ENCODE measurements around the gene ESR2.
"Not testable (repeated sequence)": the region's sequence is repeated elsewhere in the genome, so short reads cannot be mapped to it uniquely, and the experiment has no call there.

Gene ESR2

DNA sequence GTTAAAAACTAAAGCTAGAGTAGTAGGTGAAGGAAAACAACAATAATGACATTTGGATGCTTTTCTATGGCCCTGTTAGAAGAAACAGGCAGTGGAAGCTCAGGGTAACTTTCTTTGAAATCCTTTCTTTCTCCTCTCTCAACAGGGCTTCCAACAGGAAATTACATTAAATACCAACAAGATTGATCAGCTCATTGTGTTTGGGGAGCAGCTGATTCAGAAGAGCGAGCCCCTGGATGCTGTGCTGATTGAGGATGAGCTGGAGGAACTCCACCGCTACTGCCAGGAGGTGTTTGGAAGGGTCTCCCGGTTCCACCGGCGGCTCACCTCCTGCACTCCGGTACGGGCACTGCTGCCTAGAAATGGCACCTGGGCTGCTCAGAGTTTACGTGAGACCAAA is 81.5 kb downstream of the ESR2 start:
- H3K4me1 ChIP-seq (ENCODE audit: control insufficient read depth, insufficient read depth, low read length) = peaks cover 4% of the 10 kb centered on the region
- H3K27me3 ChIP-seq (ENCODE audit: control insufficient read depth in 1 of 2, insufficient read depth in 2 of 2, low read length in 2 of 2) = no peaks in the 10 kb centered on the region
- no peak overlapping the region for H3K4me3 ChIP-seq (ENCODE audit: low read length in 2 of 2)
- no peaks in the 10 kb centered on the region for H3K9me3 ChIP-seq (ENCODE audit: control insufficient read depth in 2 of 2, low read length in 2 of 2)
- H3K36me3 ChIP-seq (ENCODE audit: control insufficient read depth in 2 of 2, insufficient read depth in 2 of 2, low read length in 2 of 2) = peaks cover 0 to 11% of the 10 kb centered on the region in 2 donors
- no peak overlapping the region for H3K27ac ChIP-seq (ENCODE audit: low read length)
- H3K9ac ChIP-seq (ENCODE audit: low read length in 2 of 2) = no peak overlapping the region

GRCh38 chr14:64210912-64211311 is 83.3 kb downstream of the ESR2 start:
- H3K36me3 ChIP-seq (ENCODE audit: control insufficient read depth in 2 of 2, insufficient read depth in 2 of 2, low read length in 2 of 2) = not testable (repeated sequence)

GRCh38 chr14:64210216-64210615 is 84.0 kb downstream of the ESR2 start:
- Histone ChIP-seq H3K27me3 (ENCODE audit: control insufficient read depth in 1 of 2, insufficient read depth in 2 of 2, low read length in 2 of 2) (no peaks in the 10 kb centered on the region), H3K9ac (ENCODE audit: low read length in 2 of 2) (no peak overlapping the region), H3K4me1 (ENCODE audit: control insufficient read depth, insufficient read depth, low read length) (peaks cover 4% of the 10 kb centered on the region), H3K9me3 (ENCODE audit: control insufficient read depth in 2 of 2, low read length in 2 of 2) (no peaks in the 10 kb centered on the region), H3K27ac (ENCODE audit: low read length) (no peak overlapping the region), H3K4me3 (ENCODE audit: low read length in 2 of 2) (no peak overlapping the region), H3K36me3 (ENCODE audit: control insufficient read depth in 2 of 2, insufficient read depth in 2 of 2, low read length in 2 of 2) (peaks cover 0 to 3% of the 10 kb centered on the region in 2 donors)

More at GRCh38 chr14:64210912-64211311, 83.3 kb downstream of the ESR2 start:
- H3K9ac ChIP-seq (ENCODE audit: low read length in 2 of 2); H3K4me3 ChIP-seq (ENCODE audit: low read length in 2 of 2); H3K4me1 ChIP-seq (ENCODE audit: control insufficient read depth, insufficient read depth, low read length); H3K27ac ChIP-seq (ENCODE audit: low read length); H3K9me3 ChIP-seq (ENCODE audit: control insufficient read depth in 2 of 2, low read length in 2 of 2); H3K27me3 ChIP-seq (ENCODE audit: control insufficient read depth in 1 of 2, insufficient read depth in 2 of 2, low read length in 2 of 2): not testable (repeated sequence)

DNA sequence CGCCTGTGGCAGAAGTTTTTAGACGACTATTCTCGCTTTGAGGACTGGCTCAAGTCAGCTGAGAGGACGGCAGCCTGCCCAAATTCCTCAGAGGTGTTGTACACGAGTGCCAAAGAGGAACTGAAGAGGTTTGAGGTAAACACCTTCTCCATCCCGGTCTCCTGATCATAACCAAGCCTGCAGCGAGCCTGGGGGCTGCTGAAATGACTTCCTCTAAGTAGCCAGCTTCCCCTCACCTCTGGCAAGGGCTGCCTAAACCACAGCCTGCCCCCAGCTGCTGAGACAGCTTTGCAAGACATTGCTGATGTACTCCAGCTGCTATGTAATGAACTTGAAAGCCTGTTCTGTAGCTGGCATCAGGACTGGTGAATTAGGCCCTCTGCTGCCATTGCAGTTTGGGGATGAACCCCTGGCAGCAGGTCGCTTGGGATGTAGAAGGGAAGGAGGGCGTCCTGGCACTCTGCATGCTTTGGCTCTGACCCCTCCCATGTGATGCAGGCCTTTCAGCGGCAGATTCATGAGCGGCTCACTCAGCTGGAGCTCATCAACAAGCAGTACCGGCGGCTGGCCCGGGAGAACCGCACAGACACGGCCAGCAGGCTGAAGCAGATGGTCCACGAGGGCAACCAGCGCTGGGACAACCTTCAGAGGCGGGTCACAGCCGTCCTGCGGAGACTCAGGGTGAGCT is 84.6 kb downstream of the ESR2 start:
- Histone ChIP-seq H3K27ac (ENCODE audit: low read length) (no peak overlapping the region), H3K4me3 (ENCODE audit: low read length in 2 of 2) (peak overlapping the region in 1 of 2 donors; percentile 44), H3K36me3 (ENCODE audit: control insufficient read depth in 2 of 2, insufficient read depth in 2 of 2, low read length in 2 of 2) (peaks cover 0 to 3% of the 10 kb centered on the region in 2 donors)

GRCh38 chr14:64208981-64209380 is 85.2 kb downstream of the ESR2 start:
- H3K4me1 ChIP-seq (ENCODE audit: control insufficient read depth, insufficient read depth, low read length) = peaks cover 4% of the 10 kb centered on the region
- no peak overlapping the region for H3K9ac ChIP-seq (ENCODE audit: low read length in 2 of 2)
- H3K4me3 ChIP-seq (ENCODE audit: low read length in 2 of 2) = no peak overlapping the region
- peaks cover 0 to 3% of the 10 kb centered on the region in 2 donors for H3K36me3 ChIP-seq (ENCODE audit: control insufficient read depth in 2 of 2, insufficient read depth in 2 of 2, low read length in 2 of 2)
- H3K27me3 ChIP-seq (ENCODE audit: control insufficient read depth in 1 of 2, insufficient read depth in 2 of 2, low read length in 2 of 2) = no peaks in the 10 kb centered on the region
- no peaks in the 10 kb centered on the region for H3K9me3 ChIP-seq (ENCODE audit: control insufficient read depth in 2 of 2, low read length in 2 of 2)
- no peak overlapping the region for H3K27ac ChIP-seq (ENCODE audit: low read length)

More for the DNA sequence above, 84.6 kb downstream of the ESR2 start:
- H3K9ac ChIP-seq (ENCODE audit: low read length in 2 of 2) = no peak overlapping the region
- no peaks in the 10 kb centered on the region for H3K9me3 ChIP-seq (ENCODE audit: control insufficient read depth in 2 of 2, low read length in 2 of 2)
- H3K27me3 ChIP-seq (ENCODE audit: control insufficient read depth in 1 of 2, insufficient read depth in 2 of 2, low read length in 2 of 2) = no peaks in the 10 kb centered on the region
- peaks cover 4% of the 10 kb centered on the region for H3K4me1 ChIP-seq (ENCODE audit: control insufficient read depth, insufficient read depth, low read length)

DNA sequence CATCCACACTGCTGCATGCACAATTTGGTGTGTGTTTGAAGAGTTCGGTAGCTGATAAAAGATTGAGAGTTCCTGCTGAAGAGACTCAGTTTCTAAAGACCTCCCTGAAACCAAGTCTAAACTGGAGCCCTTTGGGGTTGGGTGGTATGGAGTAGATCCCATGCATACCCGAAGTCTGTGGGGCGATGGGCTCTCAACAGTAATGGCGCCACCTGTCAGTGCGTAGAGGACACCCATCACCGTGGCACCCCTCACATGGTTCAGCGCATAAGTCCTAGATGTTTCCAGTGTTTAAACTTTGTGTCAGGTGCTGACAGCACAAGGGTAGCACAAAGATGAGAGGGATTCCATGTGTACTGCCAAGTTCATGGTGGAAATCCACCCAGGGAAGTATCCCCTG is 85.9 kb downstream of the ESR2 start:
- H3K4me3 ChIP-seq (ENCODE audit: low read length in 2 of 2) = no peak overlapping the region
- no peak overlapping the region for H3K9ac ChIP-seq (ENCODE audit: low read length in 2 of 2)
- no peak overlapping the region for H3K27ac ChIP-seq (ENCODE audit: low read length)
- H3K36me3 ChIP-seq (ENCODE audit: control insufficient read depth in 2 of 2, insufficient read depth in 2 of 2, low read length in 2 of 2) = peaks cover 0 to 3% of the 10 kb centered on the region in 2 donors
- H3K27me3 ChIP-seq (ENCODE audit: control insufficient read depth in 1 of 2, insufficient read depth in 2 of 2, low read length in 2 of 2) = no peaks in the 10 kb centered on the region
- H3K4me1 ChIP-seq (ENCODE audit: control insufficient read depth, insufficient read depth, low read length) = peaks cover 4% of the 10 kb centered on the region
- H3K9me3 ChIP-seq (ENCODE audit: control insufficient read depth in 2 of 2, low read length in 2 of 2) = no peaks in the 10 kb centered on the region

DNA sequence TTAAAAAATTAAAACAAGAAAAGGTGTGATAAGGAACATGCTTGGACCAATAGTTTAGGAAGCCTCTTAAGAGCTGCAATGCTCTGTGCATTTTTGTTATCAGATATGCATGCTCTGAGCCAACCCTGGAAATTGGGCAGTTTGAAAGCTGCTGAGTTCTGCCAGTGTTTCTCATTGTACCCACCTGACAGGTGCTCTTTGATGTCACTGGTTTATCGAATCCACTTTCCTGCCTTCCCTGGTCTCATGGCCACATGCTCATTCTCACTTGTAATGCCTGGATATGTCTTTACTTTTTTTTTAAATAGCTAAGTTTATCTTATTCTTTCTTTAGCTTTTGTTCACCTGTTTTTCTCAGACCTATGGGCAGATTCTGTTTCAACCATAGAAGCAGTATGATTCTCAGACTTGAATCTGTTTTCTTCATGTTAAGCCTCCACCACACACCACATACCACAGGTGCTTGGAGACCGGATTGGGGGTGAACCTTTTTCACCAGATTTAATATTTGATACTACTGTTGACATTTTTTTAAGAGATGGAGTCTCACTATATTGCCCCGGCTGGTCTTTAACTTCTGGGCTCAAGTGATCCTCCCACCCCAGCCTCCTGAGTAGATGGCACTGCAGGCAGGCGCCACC is 90.7 kb downstream of the ESR2 start:
- no peak overlapping the region for H3K27ac ChIP-seq (ENCODE audit: low read length)
- no peak overlapping the region for H3K9ac ChIP-seq (ENCODE audit: low read length in 2 of 2)
- no peaks in the 10 kb centered on the region for H3K36me3 ChIP-seq (ENCODE audit: control insufficient read depth in 2 of 2, insufficient read depth in 2 of 2, low read length in 2 of 2)
- no peak overlapping the region for H3K4me3 ChIP-seq (ENCODE audit: low read length in 2 of 2)
- H3K4me1 ChIP-seq (ENCODE audit: control insufficient read depth, insufficient read depth, low read length) = no peaks in the 10 kb centered on the region
- no peaks in the 10 kb centered on the region for H3K27me3 ChIP-seq (ENCODE audit: control insufficient read depth in 1 of 2, insufficient read depth in 2 of 2, low read length in 2 of 2)
- no peaks in the 10 kb centered on the region for H3K9me3 ChIP-seq (ENCODE audit: control insufficient read depth in 2 of 2, low read length in 2 of 2)

GRCh38 chr14:64202716-64203115 is 91.5 kb downstream of the ESR2 start:
- H3K4me3 ChIP-seq (ENCODE audit: low read length in 2 of 2) = no peak overlapping the region
- no peaks in the 10 kb centered on the region for H3K4me1 ChIP-seq (ENCODE audit: control insufficient read depth, insufficient read depth, low read length)
- H3K27me3 ChIP-seq (ENCODE audit: control insufficient read depth in 1 of 2, insufficient read depth in 2 of 2, low read length in 2 of 2) = no peaks in the 10 kb centered on the region
- H3K9me3 ChIP-seq (ENCODE audit: control insufficient read depth in 2 of 2, low read length in 2 of 2) = no peaks in the 10 kb centered on the region
- no peak overlapping the region for H3K9ac ChIP-seq (ENCODE audit: low read length in 2 of 2)
- no peaks in the 10 kb centered on the region for H3K36me3 ChIP-seq (ENCODE audit: control insufficient read depth in 2 of 2, insufficient read depth in 2 of 2, low read length in 2 of 2)
- H3K27ac ChIP-seq (ENCODE audit: low read length) = no peak overlapping the region

DNA sequence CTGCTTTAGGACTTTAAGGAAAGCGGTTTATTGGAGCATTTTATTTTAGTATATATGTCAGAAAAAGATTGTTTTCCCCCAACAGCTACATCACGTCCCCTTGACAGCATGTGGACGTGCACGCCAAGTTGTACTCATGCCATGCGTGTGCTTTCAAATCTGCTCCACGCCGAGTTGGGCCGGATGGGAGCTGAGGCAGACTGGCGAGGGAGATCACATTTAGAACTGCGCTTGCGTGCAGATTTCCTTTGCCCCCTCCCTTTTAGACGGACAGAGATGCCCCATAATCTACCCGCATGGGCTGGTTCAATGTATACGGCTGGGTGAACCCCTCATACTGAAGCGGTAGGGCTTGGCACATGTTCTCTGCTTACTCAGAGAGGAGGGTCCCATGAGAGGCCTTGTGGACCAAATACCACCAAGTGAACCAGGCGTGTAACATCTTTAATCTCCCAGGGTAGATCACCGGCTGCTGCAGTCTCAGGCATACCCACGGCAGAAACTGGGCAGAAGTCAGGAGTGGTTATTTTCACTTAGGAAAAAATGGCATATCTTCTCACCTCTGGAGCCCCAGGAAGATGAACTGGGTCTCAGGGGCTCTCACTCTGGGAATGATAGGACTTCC is 92.1 kb downstream of the ESR2 start:
- Histone ChIP-seq H3K4me1 (ENCODE audit: control insufficient read depth, insufficient read depth, low read length) (peaks cover 3% of the 10 kb centered on the region), H3K27me3 (ENCODE audit: control insufficient read depth in 1 of 2, insufficient read depth in 2 of 2, low read length in 2 of 2) (no peaks in the 10 kb centered on the region), H3K4me3 (ENCODE audit: low read length in 2 of 2) (no peak overlapping the region), H3K36me3 (ENCODE audit: control insufficient read depth in 2 of 2, insufficient read depth in 2 of 2, low read length in 2 of 2) (no peaks in the 10 kb centered on the region), H3K9me3 (ENCODE audit: control insufficient read depth in 2 of 2, low read length in 2 of 2) (no peaks in the 10 kb centered on the region), H3K27ac (ENCODE audit: low read length) (no peak overlapping the region), H3K9ac (ENCODE audit: low read length in 2 of 2) (no peak overlapping the region)

DNA sequence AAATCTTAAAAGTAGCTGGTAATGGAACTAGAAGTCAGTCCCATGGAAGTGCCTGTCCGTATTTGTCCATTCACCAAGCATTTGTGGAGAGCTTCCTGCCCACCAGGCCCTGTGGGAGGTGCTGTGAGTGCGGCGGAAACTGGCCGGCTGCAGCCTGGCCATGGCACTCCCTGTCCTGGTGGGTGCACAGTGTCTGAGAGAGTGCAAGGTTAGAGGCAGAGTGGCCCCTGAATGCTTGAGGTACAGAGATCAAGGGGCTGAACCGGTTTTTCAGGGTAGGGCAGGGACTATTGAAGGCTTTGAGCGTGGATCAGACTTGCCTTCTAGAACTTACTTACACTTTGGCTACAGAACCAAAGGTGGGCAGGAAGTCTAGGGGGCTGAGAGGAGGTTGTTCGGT is 92.9 kb downstream of the ESR2 start:
- Histone ChIP-seq H3K9me3 (ENCODE audit: control insufficient read depth in 2 of 2, low read length in 2 of 2) (no peaks in the 10 kb centered on the region), H3K36me3 (ENCODE audit: control insufficient read depth in 2 of 2, insufficient read depth in 2 of 2, low read length in 2 of 2) (no peaks in the 10 kb centered on the region), H3K27me3 (ENCODE audit: control insufficient read depth in 1 of 2, insufficient read depth in 2 of 2, low read length in 2 of 2) (no peaks in the 10 kb centered on the region), H3K4me3 (ENCODE audit: low read length in 2 of 2) (no peak overlapping the region), H3K27ac (ENCODE audit: low read length) (no peak overlapping the region), H3K9ac (ENCODE audit: low read length in 2 of 2) (no peak overlapping the region), H3K4me1 (ENCODE audit: control insufficient read depth, insufficient read depth, low read length) (peaks cover 8% of the 10 kb centered on the region)

DNA sequence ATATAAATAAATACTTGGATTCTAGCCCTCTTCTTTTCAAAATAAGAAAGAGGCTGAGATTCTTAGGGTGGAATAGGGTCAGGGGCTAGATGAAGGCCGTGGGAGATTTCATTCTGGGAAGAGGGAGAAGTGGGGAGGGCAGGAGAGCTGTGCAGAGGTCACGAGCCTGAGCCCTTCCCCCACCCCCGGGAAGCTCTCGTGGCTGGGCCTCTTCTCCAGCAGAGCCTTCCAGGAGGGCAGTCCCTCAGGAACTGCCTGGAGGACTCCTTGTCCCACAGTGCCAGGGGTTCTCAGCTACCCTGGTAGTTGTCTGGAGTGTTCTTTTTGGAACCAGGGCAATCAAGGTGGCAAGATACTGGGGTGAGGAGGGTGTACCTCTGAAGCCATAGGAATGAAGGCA is 94.0 kb downstream of the ESR2 start:
- Histone ChIP-seq H3K4me3 (ENCODE audit: low read length in 2 of 2) (no peak overlapping the region), H3K36me3 (ENCODE audit: control insufficient read depth in 2 of 2, insufficient read depth in 2 of 2, low read length in 2 of 2) (no peaks in the 10 kb centered on the region), H3K4me1 (ENCODE audit: control insufficient read depth, insufficient read depth, low read length) (peaks cover 8% of the 10 kb centered on the region), H3K27ac (ENCODE audit: low read length) (no peak overlapping the region), H3K9ac (ENCODE audit: low read length in 2 of 2) (no peak overlapping the region), H3K27me3 (ENCODE audit: control insufficient read depth in 1 of 2, insufficient read depth in 2 of 2, low read length in 2 of 2) (no peaks in the 10 kb centered on the region), H3K9me3 (ENCODE audit: control insufficient read depth in 2 of 2, low read length in 2 of 2) (no peaks in the 10 kb centered on the region)
